Stimulated activated naive B cell treated with anti-CD40 and anti-IgM and Interleukin-4, amounts not matched to agents 10 μg/mL and 1 μg/mL and 100 μg/mL, for 72 hours (primary cell): Measurements from ENCODE around the gene PPP2R2B.
"Not testable (repeated sequence)": the region's sequence is repeated elsewhere in the genome, so short reads cannot be mapped to it uniquely, and the experiment has no call there.

Experiments used
- ATAC-seq, 2 donors: fragments of 150-1000 bp; cut with Tn5 transposase; replicated peaks; 2 replicates each; pipeline ENCODE4 v1.10.0; 2021; ENCODE audit warnings: moderate library complexity in 1 of 2
- DNase-seq: peaks from one replicate; pipeline ENCODE4 v3.0.0; 2021
- H3K27ac Mint-ChIP-seq: one replicate; pipeline ENCODE4 v1.8.0; 2022; ENCODE audit warnings: mild to moderate bottlenecking, mixed read lengths
- H3K27me3 Mint-ChIP-seq, 2 donors: one replicate each; pipeline ENCODE4 v1.8.0; 2022; ENCODE audit warnings: mixed read lengths in 2 of 2
- H3K36me3 Mint-ChIP-seq, 2 donors: one replicate each; pipeline ENCODE4 v1.8.0; 2022; ENCODE audit warnings: mixed read lengths in 2 of 2, mild to moderate bottlenecking in 1 of 2
- H3K4me1 Mint-ChIP-seq, 2 donors: one replicate each; pipeline ENCODE4 v1.8.0; 2022; ENCODE audit warnings: mixed read lengths in 2 of 2, mild to moderate bottlenecking in 1 of 2
- H3K4me3 Mint-ChIP-seq, 2 donors: one replicate each; pipeline ENCODE4 v1.8.0; 2022; ENCODE audit warnings: mild to moderate bottlenecking in 2 of 2, mixed read lengths in 2 of 2, moderate library complexity in 1 of 2
- H3K9me3 Mint-ChIP-seq, 2 donors: one replicate each; pipeline ENCODE4 v1.8.0; 2022; ENCODE audit warnings: mixed read lengths in 2 of 2, mild to moderate bottlenecking in 1 of 2

PPP2R2B gene

GRCh38 chr5:146745931-146746577 lies 132.5 kb downstream of the PPP2R2B start:
- DNase-seq: no peak
- Mint-ChIP-seq H3K4me3 (no peak overlapping the region), H3K4me1 (no peaks in the 10 kb centered on the region)

DNA sequence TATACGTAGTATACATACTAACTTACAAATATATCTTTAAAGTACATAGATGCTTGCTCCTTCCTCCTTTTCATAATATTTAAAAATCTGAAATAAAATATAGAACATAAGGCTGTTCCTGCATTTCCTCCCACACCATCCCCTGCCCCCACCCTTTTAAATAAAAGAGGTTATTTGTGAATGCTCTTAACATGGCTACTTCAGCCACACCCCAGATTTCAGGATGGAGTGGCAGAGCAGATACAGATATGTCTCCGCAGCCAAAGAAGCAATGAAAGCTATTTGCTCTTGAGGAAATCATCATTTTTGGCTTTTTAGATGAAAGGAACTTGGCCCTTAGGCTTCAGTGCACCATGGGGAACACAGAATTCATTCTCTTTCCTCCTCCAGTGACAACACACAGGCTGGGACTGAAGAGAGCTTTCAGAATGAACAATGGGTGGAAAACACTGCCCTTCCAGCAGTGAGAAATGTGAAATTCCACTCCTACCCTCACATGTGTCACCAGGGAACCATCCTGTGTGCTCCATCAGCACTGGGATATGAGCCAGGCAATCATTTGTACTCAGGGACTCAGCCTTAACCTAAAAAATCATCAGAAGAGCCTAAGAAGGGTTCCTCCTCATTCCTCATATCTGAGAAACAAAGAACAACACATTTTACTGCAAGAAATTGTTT lies 134.3 kb downstream of the PPP2R2B start:
- Mint-ChIP-seq H3K4me3 (no peak overlapping the region), H3K9me3 (peaks cover 6 to 8% of the 10 kb centered on the region in 2 donors), H3K36me3 (no peaks in the 10 kb centered on the region), H3K27me3 (peaks cover 0 to 6% of the 10 kb centered on the region in 2 donors), H3K27ac (no peak overlapping the region), H3K4me1 (no peaks in the 10 kb centered on the region)
- DNase-seq (no peak), ATAC-seq (no peak)

More at GRCh38 chr5:146745931-146746577, 132.5 kb downstream of the PPP2R2B start:
- Mint-ChIP-seq H3K9me3 (peaks cover 4 to 9% of the 10 kb centered on the region in 2 donors), H3K27ac (no peak overlapping the region), H3K27me3 (no peaks in the 10 kb centered on the region), H3K36me3 (no peaks in the 10 kb centered on the region)
- no peak for ATAC-seq

DNA sequence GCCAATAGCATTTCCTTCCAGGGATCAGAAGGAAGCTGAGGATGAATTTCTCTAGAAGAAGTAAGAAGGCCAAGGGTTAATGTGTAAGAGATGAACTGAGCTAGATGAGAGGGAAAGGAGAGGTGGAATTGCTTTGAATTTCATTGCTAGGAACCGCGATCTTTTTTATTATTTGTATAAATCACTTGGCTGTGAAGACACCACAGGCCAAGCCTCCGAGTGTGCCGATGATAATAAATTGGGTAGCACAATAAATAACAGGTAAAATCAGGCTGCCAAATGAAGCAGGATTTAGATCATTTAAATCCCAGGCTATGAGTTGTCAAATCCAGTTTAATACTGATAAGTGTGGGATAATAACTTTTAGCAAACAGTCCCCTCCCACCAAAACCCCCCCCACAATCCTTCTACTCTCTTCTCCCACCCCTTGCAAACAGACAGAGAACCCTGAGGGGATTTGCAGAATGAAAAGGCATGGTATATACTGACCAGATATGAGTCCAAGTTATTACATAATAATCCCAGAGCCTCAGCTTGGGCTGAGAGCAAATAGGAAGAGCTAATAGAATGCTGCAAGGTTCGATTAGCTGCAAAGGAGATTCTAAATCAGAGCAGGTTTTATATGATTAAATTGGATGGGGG lies 143.5 kb downstream of the PPP2R2B start:
- Mint-ChIP-seq H3K4me1 (no peaks in the 10 kb centered on the region), H3K36me3 (no peaks in the 10 kb centered on the region), H3K27me3 (peaks cover 0 to 3% of the 10 kb centered on the region in 2 donors), H3K27ac (no peak overlapping the region), H3K9me3 (peaks cover 7 to 12% of the 10 kb centered on the region in 2 donors), H3K4me3 (no peak overlapping the region)
- DNase-seq (no peak), ATAC-seq (no peak)

DNA sequence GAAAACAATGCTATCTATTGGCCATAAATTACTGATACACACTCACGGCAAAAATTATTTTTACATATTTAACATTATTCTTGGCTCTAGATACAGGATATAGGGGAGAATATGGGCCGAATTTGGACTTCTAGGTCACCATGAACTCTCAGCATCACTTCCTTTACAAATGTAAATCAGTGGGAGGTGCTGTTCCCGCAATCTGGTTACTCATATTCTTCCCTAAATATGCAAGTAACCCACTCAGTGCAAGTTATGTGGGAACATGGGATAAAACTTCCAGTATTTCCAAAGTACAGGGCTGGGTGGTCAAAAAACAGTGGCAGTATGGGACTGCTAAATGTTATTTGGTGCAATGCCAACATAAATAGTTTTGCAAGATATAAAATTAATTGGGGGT lies 145.6 kb downstream of the PPP2R2B start:
- Mint-ChIP-seq H3K4me1 (no peaks in the 10 kb centered on the region), H3K27ac (no peak overlapping the region), H3K9me3 (peaks cover 13 to 23% of the 10 kb centered on the region in 2 donors), H3K27me3 (no peaks in the 10 kb centered on the region), H3K4me3 (no peak overlapping the region), H3K36me3 (peaks cover 0 to 4% of the 10 kb centered on the region in 2 donors)
- ATAC-seq (no peak), DNase-seq (no peak)

DNA sequence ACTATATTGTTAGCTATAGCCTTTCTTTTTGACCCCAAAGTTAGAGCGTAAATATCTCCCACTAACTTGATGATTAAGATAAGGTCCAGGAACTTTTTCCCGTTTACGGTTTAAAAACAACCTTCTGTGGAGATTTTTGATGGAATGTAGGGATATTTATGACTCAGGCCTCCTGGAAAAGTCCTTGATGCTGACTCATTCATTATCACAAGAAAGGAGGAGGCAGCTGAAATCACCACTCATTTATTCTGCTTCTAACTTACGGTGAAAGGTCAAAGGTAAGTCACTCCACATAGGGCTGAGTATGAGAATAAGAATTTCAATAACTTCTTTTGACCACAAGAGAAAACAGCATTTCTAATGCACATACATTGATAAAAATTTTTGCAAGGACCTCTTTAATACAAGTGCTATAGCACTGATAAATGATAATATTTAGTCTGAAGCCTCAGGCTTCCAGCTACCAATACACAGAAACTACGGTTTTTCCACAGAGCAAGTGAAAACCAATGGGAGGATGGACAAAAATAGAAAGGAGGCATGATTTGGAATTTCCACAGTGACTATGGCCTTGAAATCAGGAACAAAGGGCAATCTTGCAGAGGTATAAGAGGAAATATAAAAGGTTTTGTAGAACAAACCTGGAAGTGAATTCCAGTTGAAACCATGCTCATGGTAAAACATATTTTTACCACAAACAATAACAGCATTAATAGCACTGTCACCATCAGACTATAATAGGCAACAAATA lies 146.5 kb downstream of the PPP2R2B start:
- Mint-ChIP-seq H3K27me3 (no peaks in the 10 kb centered on the region), H3K9me3 (peaks cover 13 to 23% of the 10 kb centered on the region in 2 donors), H3K27ac (no peak overlapping the region), H3K36me3 (peaks cover 0 to 4% of the 10 kb centered on the region in 2 donors), H3K4me3 (no peak overlapping the region), H3K4me1 (no peaks in the 10 kb centered on the region)
- no peak for DNase-seq
- ATAC-seq: no peak

- H3K36me3 Mint-ChIP-seq, H3K27ac Mint-ChIP-seq, ATAC-seq, H3K4me3 Mint-ChIP-seq, H3K27me3 Mint-ChIP-seq, H3K4me1 Mint-ChIP-seq, DNase-seq: not testable (repeated sequence)
- H3K9me3 Mint-ChIP-seq: peaks cover 9 to 18% of the 10 kb centered on the region in 2 donors
Measured at GRCh38 chr5:146728746-146729145, 149.8 kb downstream of the PPP2R2B start.

DNA sequence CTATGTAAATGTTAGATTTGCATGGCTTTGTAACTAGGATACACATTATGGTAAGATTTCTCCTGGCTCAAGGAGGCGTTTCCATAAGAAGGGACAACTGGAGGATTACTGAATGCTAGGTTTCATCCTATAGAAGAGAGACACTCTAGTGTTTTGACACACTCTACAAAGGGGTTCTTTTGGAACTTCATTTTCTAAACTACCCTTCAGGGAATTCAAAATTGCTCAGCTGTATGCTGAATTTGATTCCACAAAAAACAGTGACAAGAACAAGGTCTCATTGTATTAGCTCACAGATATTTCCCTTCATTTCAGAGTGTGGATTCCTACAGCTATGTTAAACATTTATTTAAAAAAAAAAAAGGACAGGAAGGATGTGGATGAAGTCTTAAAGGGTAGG lies 151.7 kb downstream of the PPP2R2B start:
- Mint-ChIP-seq H3K36me3 (peaks cover 0 to 4% of the 10 kb centered on the region in 2 donors), H3K27ac (no peak overlapping the region), H3K27me3 (no peaks in the 10 kb centered on the region), H3K4me3 (no peak overlapping the region), H3K9me3 (peaks cover 9 to 18% of the 10 kb centered on the region in 2 donors), H3K4me1 (no peaks in the 10 kb centered on the region)
- DNase-seq (no peak), ATAC-seq (no peak)

GRCh38 chr5:146726020-146726419 lies 152.5 kb downstream of the PPP2R2B start:
- peaks cover 0 to 4% of the 10 kb centered on the region in 2 donors for H3K36me3 Mint-ChIP-seq
- no peak overlapping the region for H3K27ac Mint-ChIP-seq
- DNase-seq: no peak
- no peaks in the 10 kb centered on the region for H3K27me3 Mint-ChIP-seq
- no peaks in the 10 kb centered on the region for H3K4me1 Mint-ChIP-seq
- ATAC-seq: no peak
- H3K9me3 Mint-ChIP-seq: peaks cover 9 to 18% of the 10 kb centered on the region in 2 donors
- H3K4me3 Mint-ChIP-seq: no peak overlapping the region

- no peak overlapping the region for H3K4me3 Mint-ChIP-seq
- H3K9me3 Mint-ChIP-seq: peaks cover 6 to 14% of the 10 kb centered on the region in 2 donors
- DNase-seq (no peak), ATAC-seq (no peak)
- H3K4me1 Mint-ChIP-seq: no peaks in the 10 kb centered on the region
- H3K36me3 Mint-ChIP-seq: peaks cover 0 to 4% of the 10 kb centered on the region in 2 donors
- H3K27ac Mint-ChIP-seq: no peak overlapping the region
- no peaks in the 10 kb centered on the region for H3K27me3 Mint-ChIP-seq
Measured at GRCh38 chr5:146725025-146725424, 153.5 kb downstream of the PPP2R2B start.

DNA sequence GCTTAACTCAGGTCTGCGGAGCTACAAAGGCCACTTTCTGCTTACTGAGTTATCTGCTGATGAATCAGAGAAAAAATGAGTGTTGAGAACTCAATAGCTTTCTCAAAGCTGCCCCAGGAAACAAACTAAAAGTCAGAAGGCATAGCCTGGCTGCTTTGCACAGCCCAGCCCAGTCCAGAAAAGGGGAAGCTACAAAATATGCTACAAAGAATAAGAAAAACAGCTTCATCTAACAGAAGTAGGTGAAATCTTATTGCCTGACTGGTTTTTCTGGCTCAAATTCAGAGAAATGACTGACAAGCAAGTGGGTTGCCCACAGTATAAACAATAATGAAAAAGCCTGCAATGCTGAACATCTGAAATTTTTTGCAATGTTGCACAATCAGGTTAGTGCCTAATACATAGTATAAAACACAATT lies 156.2 kb downstream of the PPP2R2B start:
- ATAC-seq (no peak), DNase-seq (no peak)
- no peaks in the 10 kb centered on the region for H3K4me1 Mint-ChIP-seq
- no peak overlapping the region for H3K27ac Mint-ChIP-seq
- no peaks in the 10 kb centered on the region for H3K27me3 Mint-ChIP-seq
- H3K4me3 Mint-ChIP-seq: no peak overlapping the region
- no peaks in the 10 kb centered on the region for H3K36me3 Mint-ChIP-seq
- H3K9me3 Mint-ChIP-seq: peaks cover 0 to 3% of the 10 kb centered on the region in 2 donors

DNA sequence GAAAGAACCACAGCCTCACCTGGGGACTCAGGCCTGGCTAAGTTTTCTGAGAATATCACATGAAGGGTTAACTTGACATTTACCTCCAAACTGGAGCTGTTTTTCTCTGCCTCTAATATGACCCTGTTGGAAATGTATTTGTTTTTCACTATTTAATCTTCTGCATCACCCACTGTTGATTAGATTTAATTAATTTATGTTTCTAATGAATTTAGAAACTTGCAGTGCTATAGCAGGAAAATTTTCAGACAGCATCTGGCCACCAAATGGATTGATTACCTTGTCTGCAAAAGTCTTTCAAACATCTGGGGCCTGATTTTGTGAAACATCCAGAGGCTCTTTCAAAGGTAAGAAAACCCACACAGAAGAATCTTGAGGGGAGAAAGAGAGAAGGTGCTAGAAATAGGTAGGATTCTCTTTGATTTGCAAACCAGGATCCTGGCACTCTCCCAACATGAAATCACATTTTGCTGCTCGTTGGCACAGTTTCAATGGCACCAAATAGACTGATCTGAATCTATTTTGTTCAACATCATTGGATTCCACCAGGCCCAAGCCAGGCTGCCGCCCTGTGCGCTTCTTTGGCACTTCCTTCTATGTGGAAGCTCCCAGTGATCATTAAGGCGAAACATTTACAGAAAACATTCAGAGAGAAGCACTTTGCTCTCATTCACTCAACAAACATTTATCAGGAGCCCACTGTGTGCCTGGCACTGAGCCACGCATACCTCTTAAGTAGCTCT lies 157.3 kb downstream of the PPP2R2B start:
- Mint-ChIP-seq H3K27me3 (no peaks in the 10 kb centered on the region), H3K4me3 (no peak overlapping the region), H3K4me1 (no peaks in the 10 kb centered on the region), H3K27ac (no peak overlapping the region), H3K36me3 (no peaks in the 10 kb centered on the region), H3K9me3 (peaks cover 0 to 3% of the 10 kb centered on the region in 2 donors)
- ATAC-seq (no peak), DNase-seq (no peak)

GRCh38 chr5:146720107-146720506 lies 158.4 kb downstream of the PPP2R2B start:
- peaks cover 0 to 3% of the 10 kb centered on the region in 2 donors for H3K9me3 Mint-ChIP-seq
- no peaks in the 10 kb centered on the region for H3K4me1 Mint-ChIP-seq
- no peaks in the 10 kb centered on the region for H3K36me3 Mint-ChIP-seq
- no peak overlapping the region for H3K4me3 Mint-ChIP-seq
- no peak overlapping the region for H3K27ac Mint-ChIP-seq
- DNase-seq (no peak), ATAC-seq (no peak)
- H3K27me3 Mint-ChIP-seq: no peaks in the 10 kb centered on the region

- Mint-ChIP-seq H3K4me1 (no peaks in the 10 kb centered on the region), H3K4me3 (no peak overlapping the region), H3K27me3 (no peaks in the 10 kb centered on the region), H3K27ac (no peak overlapping the region), H3K36me3 (no peaks in the 10 kb centered on the region), H3K9me3 (peaks cover 0 to 2% of the 10 kb centered on the region in 2 donors)
- DNase-seq (no peak), ATAC-seq (no peak)
Measured at GRCh38 chr5:146719179-146719578, 159.4 kb downstream of the PPP2R2B start.

GRCh38 chr5:146718609-146719008 lies 159.9 kb downstream of the PPP2R2B start:
- Mint-ChIP-seq H3K27ac (no peak overlapping the region), H3K36me3 (no peaks in the 10 kb centered on the region), H3K4me1 (no peaks in the 10 kb centered on the region), H3K4me3 (no peak overlapping the region), H3K27me3 (no peaks in the 10 kb centered on the region), H3K9me3 (peaks cover 0 to under 1% of the 10 kb centered on the region in 2 donors)
- ATAC-seq: no peak
- no peak for DNase-seq
